ENCODE data around the gene SSTR5.

SSTR5 gene

DNA sequence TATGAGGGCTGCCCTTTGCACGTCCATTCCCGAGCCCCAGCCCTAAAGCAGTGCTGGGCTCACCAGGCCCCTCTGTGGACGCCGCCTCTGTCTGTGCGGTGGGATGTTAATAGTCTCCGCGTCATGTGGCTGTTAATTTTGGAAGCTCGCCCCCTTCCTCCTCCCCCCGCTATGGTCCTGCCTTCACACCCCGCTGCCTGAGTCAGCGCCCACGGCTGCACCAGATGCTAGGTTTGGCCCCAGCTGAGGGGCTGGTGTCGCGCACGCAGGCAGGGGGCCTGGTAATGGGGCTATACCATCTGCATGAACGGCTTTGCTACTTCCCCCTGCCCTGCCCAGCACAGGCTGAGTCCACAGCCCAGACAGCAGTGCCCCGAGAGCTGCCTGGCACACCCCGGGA lies 4.1 kb upstream of the SSTR5 start:
- ChIA-PET CTCF (interaction anchor here (1.2 to 5.4 kb wide), 2 partner anchors 12 to 35 kb away, joined by 4 to 39 read pairs; no protein-coding TSS in a partner anchor), POLR2A (no interaction called here)
- no peak for DNase-seq (ENCODE audit: low read depth, low spot score)
- TF ChIP-seq, protein P1, sequence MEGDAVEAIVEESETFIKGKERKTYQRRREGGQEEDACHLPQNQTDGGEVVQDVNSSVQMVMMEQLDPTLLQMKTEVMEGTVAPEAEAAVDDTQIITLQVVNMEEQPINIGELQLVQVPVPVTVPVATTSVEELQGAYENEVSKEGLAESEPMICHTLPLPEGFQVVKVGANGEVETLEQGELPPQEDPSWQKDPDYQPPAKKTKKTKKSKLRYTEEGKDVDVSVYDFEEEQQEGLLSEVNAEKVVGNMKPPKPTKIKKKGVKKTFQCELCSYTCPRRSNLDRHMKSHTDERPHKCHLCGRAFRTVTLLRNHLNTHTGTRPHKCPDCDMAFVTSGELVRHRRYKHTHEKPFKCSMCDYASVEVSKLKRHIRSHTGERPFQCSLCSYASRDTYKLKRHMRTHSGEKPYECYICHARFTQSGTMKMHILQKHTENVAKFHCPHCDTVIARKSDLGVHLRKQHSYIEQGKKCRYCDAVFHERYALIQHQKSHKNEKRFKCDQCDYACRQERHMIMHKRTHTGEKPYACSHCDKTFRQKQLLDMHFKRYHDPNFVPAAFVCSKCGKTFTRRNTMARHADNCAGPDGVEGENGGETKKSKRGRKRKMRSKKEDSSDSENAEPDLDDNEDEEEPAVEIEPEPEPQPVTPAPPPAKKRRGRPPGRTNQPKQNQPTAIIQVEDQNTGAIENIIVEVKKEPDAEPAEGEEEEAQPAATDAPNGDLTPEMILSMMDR (IDR thresholded peaks at IDR 0.05; ENCODE audit: insufficient read depth, low read length, missing control alignments): no peak
- no peak overlapping the region for H3K4me3 ChIP-seq (ENCODE audit: low read depth, low read length)

DNA sequence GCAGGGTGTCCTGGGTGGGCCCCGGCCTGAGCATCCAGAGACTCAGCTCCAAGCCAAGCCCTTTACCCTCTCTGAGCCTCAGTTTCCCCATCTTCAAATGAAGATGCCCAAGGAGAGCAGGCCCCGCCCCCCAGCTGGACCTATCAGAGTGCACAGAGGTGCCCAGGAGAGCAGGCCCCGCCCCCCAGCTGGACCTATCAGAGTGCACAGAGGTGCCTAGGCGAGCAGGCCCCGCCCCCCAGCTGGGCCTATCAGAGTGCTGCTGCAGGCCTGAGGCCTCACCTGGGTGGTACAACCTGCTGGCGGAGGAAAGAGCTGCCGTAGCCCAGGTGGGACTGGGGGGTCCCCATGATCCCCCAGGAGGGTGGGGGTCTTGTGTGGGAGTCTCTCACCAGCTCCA lies 3.4 kb upstream of the SSTR5 start:
- H3K4me3 ChIP-seq (ENCODE audit: low read depth, low read length): no peak overlapping the region
- no peak for DNase-seq (ENCODE audit: low read depth, low spot score)
- ChIA-PET POLR2A (no interaction called here), CTCF (interaction anchor here (0.9 to 5.4 kb wide), 3 partner anchors 13 to 357 kb away, joined by 3 to 39 read pairs (median 4); no protein-coding TSS in a partner anchor)
- TF ChIP-seq, protein P1 (IDR thresholded peaks at IDR 0.05; ENCODE audit: insufficient read depth, low read length, missing control alignments): no peak

DNA sequence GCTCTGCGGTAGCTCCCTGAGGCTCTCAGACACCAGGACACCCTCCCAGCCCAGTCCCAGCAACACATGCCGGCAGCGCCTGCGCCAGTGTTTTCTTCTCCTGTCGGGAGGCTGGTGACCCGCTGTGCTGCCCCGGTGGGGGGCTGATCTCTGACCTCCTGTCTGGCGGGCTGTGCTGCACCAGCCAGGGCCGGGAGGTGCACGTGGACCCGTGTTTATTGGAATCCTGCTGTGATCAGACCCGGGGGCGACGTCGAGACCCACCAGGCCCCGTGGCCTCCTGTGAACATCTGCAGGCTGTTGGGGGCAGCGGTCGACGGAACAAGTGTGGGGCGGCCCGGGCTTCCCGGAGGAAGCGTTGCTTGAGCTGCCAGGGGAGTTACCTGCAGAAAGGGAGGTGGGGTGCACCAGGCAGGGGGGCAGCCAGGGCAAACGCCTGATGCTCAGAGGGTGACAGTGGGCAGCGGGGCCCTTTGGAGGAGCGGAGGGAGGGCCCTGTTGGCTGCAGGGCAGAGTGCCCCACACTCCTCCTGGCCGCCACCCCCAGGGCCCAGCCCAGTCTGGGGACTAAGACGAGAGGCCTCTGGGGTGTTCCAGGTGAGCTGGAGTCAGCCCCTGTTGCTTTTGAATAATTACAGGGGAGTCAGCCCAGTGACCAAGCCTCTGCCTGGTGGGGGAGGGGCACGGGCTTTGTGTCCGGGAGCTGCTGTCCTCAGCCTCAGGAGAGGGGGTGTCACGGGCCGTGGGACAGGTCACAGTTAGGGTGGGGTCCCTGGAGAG lies 2.3 kb upstream of the SSTR5 start:
- ChIA-PET POLR2A (no interaction called here), CTCF (interaction anchor here (5.4 kb wide), 1 partner anchor 14 kb away, joined by 39 read pairs; no protein-coding TSS in a partner anchor)
- DNase-seq (ENCODE audit: low read depth, low spot score): no peak
- no peak overlapping the region for H3K4me3 ChIP-seq (ENCODE audit: low read depth, low read length)
- TF ChIP-seq, protein P1 (IDR thresholded peaks at IDR 0.05; ENCODE audit: insufficient read depth, low read length, missing control alignments): no peak

DNA sequence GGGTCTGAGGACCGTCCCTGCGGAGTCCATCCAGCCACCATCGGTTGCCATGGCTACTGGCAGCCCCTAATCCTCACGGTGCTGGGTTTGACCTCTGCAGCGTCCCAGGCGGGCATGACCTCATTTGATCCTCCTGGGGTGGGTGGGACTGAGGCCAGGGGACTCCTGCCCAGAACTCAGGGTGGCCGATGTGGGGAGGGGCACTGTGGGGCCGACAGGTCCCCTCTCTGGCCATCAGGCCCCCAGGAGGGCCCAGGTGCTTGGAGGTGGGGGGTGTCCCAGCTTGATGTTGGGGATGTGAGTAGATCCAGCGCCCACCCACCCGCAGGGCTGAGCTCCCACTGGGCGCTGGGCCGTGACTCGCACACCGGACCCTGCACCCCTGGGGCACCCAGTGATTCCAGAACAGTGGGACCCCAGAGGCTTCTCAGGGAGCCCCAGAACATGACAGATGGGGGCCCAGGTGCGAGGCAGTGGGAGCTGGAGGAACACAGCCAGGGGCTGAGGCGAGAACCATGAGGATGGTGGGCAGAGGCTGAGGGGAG lies 1.6 kb upstream of the SSTR5 start:
- DNase-seq (ENCODE audit: low read depth, low spot score): no peak
- no peak overlapping the region for H3K4me3 ChIP-seq (ENCODE audit: low read depth, low read length)
- POLR2A ChIA-PET: no interaction called here
- TF ChIP-seq, protein P1 (IDR thresholded peaks at IDR 0.05; ENCODE audit: insufficient read depth, low read length, missing control alignments): no peak
- CTCF ChIA-PET: interaction anchor here (5.4 kb wide), 1 partner anchor 15 kb away, joined by 39 read pairs; no protein-coding TSS in a partner anchor

DNA sequence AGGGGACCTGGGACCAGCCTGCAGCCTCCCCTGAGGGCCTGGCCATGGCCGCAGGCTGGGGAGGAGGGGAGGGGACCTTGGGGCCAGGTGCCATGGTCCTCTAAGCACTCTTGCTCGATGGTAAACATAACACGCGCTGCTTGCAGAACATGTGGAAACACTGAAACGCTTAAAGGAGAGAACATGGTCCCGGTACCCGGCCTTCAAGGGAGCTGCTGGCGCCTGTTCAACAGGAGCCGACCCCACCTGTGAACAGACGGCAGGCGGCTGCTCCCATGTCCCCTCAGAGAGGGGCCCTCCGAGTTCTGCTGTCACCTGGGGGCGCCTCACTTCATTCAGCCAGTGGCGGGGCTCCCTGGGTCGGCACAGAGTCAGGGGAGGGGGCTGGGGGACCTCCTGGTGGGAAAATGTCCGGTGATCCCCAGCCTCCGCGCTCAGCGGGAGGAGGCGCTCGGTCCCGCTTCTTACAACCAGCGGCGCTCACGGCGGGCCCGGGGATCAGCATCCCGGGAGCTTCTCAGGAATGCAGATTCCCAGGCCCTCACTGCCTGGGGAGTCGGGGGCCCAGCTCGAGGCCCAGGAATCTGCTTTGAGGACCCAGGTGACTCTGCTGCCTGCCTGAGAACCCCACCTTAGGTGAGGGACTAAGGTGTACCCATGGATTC lies 854 bp upstream of the SSTR5 start:
- CTCF ChIA-PET: interaction anchor here (5.4 kb wide), 1 partner anchor 15 kb away, joined by 39 read pairs; no protein-coding TSS in a partner anchor
- no peak overlapping the region for H3K4me3 ChIP-seq (ENCODE audit: low read depth, low read length)
- POLR2A ChIA-PET: no interaction called here
- DNase-seq (ENCODE audit: low read depth, low spot score): no peak
- TF ChIP-seq, protein P1 (IDR thresholded peaks at IDR 0.05; ENCODE audit: insufficient read depth, low read length, missing control alignments): no peak

DNA sequence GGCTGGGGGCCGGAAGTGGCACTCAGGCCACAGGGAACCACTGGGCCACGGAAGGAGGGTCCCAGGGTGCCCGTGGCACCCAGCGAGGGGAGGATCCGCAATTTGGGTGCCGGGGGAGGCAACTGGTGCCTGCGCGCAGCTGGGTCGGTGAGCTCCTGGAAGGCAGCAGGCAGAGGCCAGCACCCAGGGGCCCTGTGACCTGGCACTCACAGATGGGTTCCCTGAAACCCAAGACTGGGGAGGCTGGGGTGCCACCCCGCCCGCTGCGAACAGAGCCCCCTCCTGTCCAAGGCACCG lies 663 bp downstream of the SSTR5 start:
- H3K4me3 ChIP-seq (ENCODE audit: low read depth, low read length): no peak overlapping the region
- TF ChIP-seq, protein P1 (IDR thresholded peaks at IDR 0.05; ENCODE audit: insufficient read depth, low read length, missing control alignments): no peak
- no peak for DNase-seq (ENCODE audit: low read depth, low spot score)
- POLR2A ChIA-PET: no interaction called here
- CTCF ChIA-PET: interaction anchor here (5.4 kb wide), 1 partner anchor 17 kb away, joined by 39 read pairs; no protein-coding TSS in a partner anchor
